Ovary (tissue), 9 donors: ENCODE data around the gene PDE8A. TPM values are rescaled to one million over a fixed set of nuclear protein-coding genes. Genes with fewer than 3 reads are reported as not detected.

ENCODE experiments used
- DNase-seq, 5 donors: peaks; one replicate each; pipeline ENCODE4 v3.0.0-alpha.2; 2019 to 2020
- H3K27ac ChIP-seq, 2 donors: fragments of 200-600 bp; one replicate each; pipeline versions ENCODE4 v1.5.1 to v1.8.0; 2019 to 2022
- H3K27me3 ChIP-seq: fragments of 200-600 bp; one replicate; pipeline ENCODE4 v1.8.0; 2022
- H3K36me3 ChIP-seq: fragments of 200-600 bp; sonication (generic); one replicate; pipeline ENCODE4 v1.5.1; 2019
- H3K4me1 ChIP-seq: one replicate; pipeline ENCODE4 v1.8.1; 2013; ENCODE audit warnings: mild to moderate bottlenecking, moderate library complexity; ENCODE audit not compliant: insufficient read depth
- H3K4me3 ChIP-seq: fragments of 200-600 bp; sonication (generic); one replicate; pipeline ENCODE4 v1.5.1; 2017
- H3K9me3 ChIP-seq, 2 donors: fragments of 200-600 bp in 1 of 2; sonication (generic) in 1 of 2; one replicate each; pipeline versions ENCODE4 v1.5.1 to v1.8.1; 2013 to 2019; ENCODE audit warnings: mild to moderate bottlenecking in 1 of 2, moderate library complexity in 1 of 2
- EP300 ChIP-seq: sonication (generic); formaldehyde crosslinking; IDR thresholded peaks from one replicate; pipeline ENCODE4 v1.6.1; 2017; ENCODE audit warnings: antibody characterized with exemption
- POLR2A ChIP-seq: fragments of 450-650 bp; IDR thresholded peaks from one replicate; pipeline ENCODE4 v1.6.1; 2017; ENCODE audit warnings: antibody characterized with exemption, mild to moderate bottlenecking, moderate library complexity
- WGBS, 3 donors: extraction: QIAGEN DNeasy Blood & Tissue Kit in 1 of 3; methylation state at CpG; one replicate each; pipeline versions ENCODE4 v1.1.5 to v1.1.7; 2013 to 2017; 5-methylcytosine and 5-hydroxymethylcytosine counted together
- intact Hi-C, 4 donors: fragments of 100-400 bp; cut with DNase I; formaldehyde crosslinking; loops; one replicate each; pipeline versions ENCODE4 v1.11.0 to v1.15.1; 2022 to 2023
- polyA plus RNA-seq, 2 donors: library from polyadenylated mRNA; stranded (reverse); fragments of 200-250 nt in 1 of 2; fragments of 350-450 nt in 1 of 2; fragmentation: Illumina TruSeq in 1 of 2; extraction: RNeasy Lipid Tissue Mini Kit (QIAGEN cat#74804) in 1 of 2; gene quantifications; one replicate each; pipeline ENCODE4 v1.2.3, GENCODE V29; 2013 to 2014
- total RNA-seq, 7 donors: library from RNA; depleted of rRNA in 2 of 7; stranded (reverse); fragments of >200 nt in 2 of 7; fragmentation: NEBNext Ultra II Directional in 3 of 7; extraction: Animal tissue kit (Norgen Biotek cat#: 25700) in 3 of 7; gene quantifications; one replicate each; pipeline versions ENCODE4 v1.1.0 to v1.2.4, GENCODE V29; 2016 to 2023
- TF ChIP-seq, protein P1 (sequence below), 3 donors: fragments of 450-650 bp in 2 of 3; fragments of 200-600 bp in 1 of 3; IDR thresholded peaks; one replicate each; pipeline versions ENCODE4 v1.5.1 to v1.8.0; 2016 to 2022; ENCODE audit warnings: antibody characterized with exemption in 3 of 3, mild to moderate bottlenecking in 1 of 3
- donor health status: DM: no; HTN: no; CAD: no; lungs with moderate emphysema.
- donor health status: DM: no; HTN: no; CAD: no.
- donor health status: Bipolar disorder and iron deficiency.
- donor health status: DM: yes; HTN: yes; CAD: no.
- donor health status: DM: no; HTN: no; CAD: no.
- donor health status: DM: yes; HTN: yes; CAD: no.

PDE8A gene
- total and polyA plus RNA-seq, 9 donors = 13.8 to 61.8 (median 33.2) TPM

- 86 to 91% (median 87%) methylated on average over 5 of the region's 5 CpGs for WGBS, 3 donors
- Histone ChIP-seq H3K4me1 (peaks cover 23% of the 10 kb centered on the region), H3K9me3 (no peaks in the 10 kb centered on the region), H3K27ac (no peak overlapping the region), H3K4me3 (no peak overlapping the region), H3K36me3 (no peaks in the 10 kb centered on the region), H3K27me3 (no peaks in the 10 kb centered on the region)
- TF ChIP-seq, protein P1, sequence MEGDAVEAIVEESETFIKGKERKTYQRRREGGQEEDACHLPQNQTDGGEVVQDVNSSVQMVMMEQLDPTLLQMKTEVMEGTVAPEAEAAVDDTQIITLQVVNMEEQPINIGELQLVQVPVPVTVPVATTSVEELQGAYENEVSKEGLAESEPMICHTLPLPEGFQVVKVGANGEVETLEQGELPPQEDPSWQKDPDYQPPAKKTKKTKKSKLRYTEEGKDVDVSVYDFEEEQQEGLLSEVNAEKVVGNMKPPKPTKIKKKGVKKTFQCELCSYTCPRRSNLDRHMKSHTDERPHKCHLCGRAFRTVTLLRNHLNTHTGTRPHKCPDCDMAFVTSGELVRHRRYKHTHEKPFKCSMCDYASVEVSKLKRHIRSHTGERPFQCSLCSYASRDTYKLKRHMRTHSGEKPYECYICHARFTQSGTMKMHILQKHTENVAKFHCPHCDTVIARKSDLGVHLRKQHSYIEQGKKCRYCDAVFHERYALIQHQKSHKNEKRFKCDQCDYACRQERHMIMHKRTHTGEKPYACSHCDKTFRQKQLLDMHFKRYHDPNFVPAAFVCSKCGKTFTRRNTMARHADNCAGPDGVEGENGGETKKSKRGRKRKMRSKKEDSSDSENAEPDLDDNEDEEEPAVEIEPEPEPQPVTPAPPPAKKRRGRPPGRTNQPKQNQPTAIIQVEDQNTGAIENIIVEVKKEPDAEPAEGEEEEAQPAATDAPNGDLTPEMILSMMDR (IDR thresholded peaks at IDR 0.05) = no peak
- TF ChIP-seq EP300 (no peak), POLR2A (no peak)
- no peak for DNase-seq
- intact Hi-C loops = no loop called here
Measured at GRCh38 chr15:85005746-85006145, 24.1 kb downstream of the PDE8A start.

DNA sequence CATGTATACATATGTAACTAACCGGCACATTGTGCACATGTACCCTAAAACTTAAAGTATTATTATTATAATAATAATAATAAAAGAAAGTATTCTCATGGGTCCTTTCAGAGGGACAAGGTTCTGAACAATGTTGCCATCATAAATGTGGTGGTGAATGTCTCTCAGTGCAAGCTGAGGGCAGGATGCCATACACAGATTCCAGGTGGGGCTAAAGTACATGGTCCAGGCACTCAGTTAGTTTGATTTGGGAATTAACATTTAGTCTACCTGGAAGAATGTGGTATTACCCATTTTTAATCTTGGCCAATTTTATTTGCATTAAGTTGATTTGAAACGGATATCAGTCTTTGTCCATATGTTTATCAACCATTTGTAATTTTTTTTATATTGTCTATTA lies 24.5 kb downstream of the PDE8A start:
- H3K4me3 ChIP-seq = no peak overlapping the region
- no peaks in the 10 kb centered on the region for H3K27me3 ChIP-seq
- 93 to 96% (median 94%) methylated on average over 2 of the region's 2 CpGs for WGBS, 3 donors
- TF ChIP-seq, protein P1 (IDR thresholded peaks at IDR 0.05) = no peak
- no peak for TF ChIP-seq POLR2A
- no peak for TF ChIP-seq EP300
- no peaks in the 10 kb centered on the region for H3K9me3 ChIP-seq
- intact Hi-C loops = no loop called here
- H3K36me3 ChIP-seq = no peaks in the 10 kb centered on the region
- peaks cover 21% of the 10 kb centered on the region for H3K4me1 ChIP-seq
- DNase-seq = no peak
- H3K27ac ChIP-seq = no peak overlapping the region

- H3K4me1 ChIP-seq = peaks cover 20% of the 10 kb centered on the region
- no peaks in the 10 kb centered on the region for H3K27me3 ChIP-seq
- no peak overlapping the region for H3K4me3 ChIP-seq
- intact Hi-C loops = no loop called here
- no peaks in the 10 kb centered on the region for H3K36me3 ChIP-seq
- H3K9me3 ChIP-seq = no peaks in the 10 kb centered on the region
- DNase-seq = no peak
- TF ChIP-seq, protein P1 (IDR thresholded peaks at IDR 0.05) = no peak
- TF ChIP-seq POLR2A (no peak), EP300 (no peak)
- WGBS, 3 donors = 92 to 97% (median 96%) methylated on average over 3 of the region's 3 CpGs
- H3K27ac ChIP-seq = no peak overlapping the region
Measured at GRCh38 chr15:85006655-85007054, 25.0 kb downstream of the PDE8A start.

GRCh38 chr15:85007137-85007536 lies 25.5 kb downstream of the PDE8A start:
- WGBS, 3 donors = 90 to 91% (median 91%) methylated on average over 5 of the region's 5 CpGs
- Histone ChIP-seq H3K9me3 (no peaks in the 10 kb centered on the region), H3K4me1 (peaks cover 20% of the 10 kb centered on the region), H3K27ac (no peak overlapping the region), H3K36me3 (no peaks in the 10 kb centered on the region), H3K27me3 (no peaks in the 10 kb centered on the region), H3K4me3 (no peak overlapping the region)
- TF ChIP-seq EP300 = no peak
- TF ChIP-seq, protein P1 (IDR thresholded peaks at IDR 0.05) = no peak
- TF ChIP-seq POLR2A = no peak
- intact Hi-C loops = no loop called here
- no peak for DNase-seq
